Tongue (tissue), 2 donors: ENCODE data around the gene CPEB2. TPM values are rescaled to one million over a fixed set of nuclear protein-coding genes. Genes with fewer than 3 reads are reported as not detected.

Experiments
- DNase-seq: peaks from one replicate; pipeline ENCODE4 v3.0.0-alpha.2; 2015
- total RNA-seq: library from RNA; depleted of rRNA; stranded (reverse); fragments of >200 nt; gene quantifications from one replicate; pipeline ENCODE4 v1.2.3, GENCODE V29; 2014

Gene CPEB2
- total RNA-seq, 1 donor from 2014 or later: 13.6 TPM

- DNase-seq: no peak
These were observed 116.0 kb downstream of the CPEB2 start for GRCh38 chr4:15118292-15118691.
